Nephron (organoid): Measurements from ENCODE around the gene SLC4A7.
A peak's percentile ranks its signal among the peaks of the same experiment; 100 is the strongest.
"Not testable (repeated sequence)": the region's sequence is repeated elsewhere in the genome, so short reads cannot be mapped to it uniquely, and the experiment has no call there.

Experiments
- H3K27ac Mint-ChIP-seq, 3 experiments: 2 replicates each; pipeline ENCODE4 v1.8.0; 2020; ENCODE audit warnings: mixed read lengths in 3 of 3, mild to moderate bottlenecking in 2 of 3, moderate library complexity in 1 of 3
- H3K27me3 Mint-ChIP-seq: 2 replicates; pipeline ENCODE4 v1.8.0; 2021; ENCODE audit warnings: low read depth, mild to moderate bottlenecking, moderate library complexity, mixed read lengths
- H3K36me3 Mint-ChIP-seq: 2 replicates; pipeline ENCODE4 v1.8.0; 2020; ENCODE audit warnings: low read depth, mixed read lengths
- H3K4me1 Mint-ChIP-seq: 2 replicates; pipeline ENCODE4 v1.8.0; 2020; ENCODE audit warnings: mixed read lengths
- H3K4me3 Mint-ChIP-seq, 3 experiments: 2 replicates each; pipeline ENCODE4 v1.8.0; 2020; ENCODE audit warnings: mild to moderate bottlenecking in 3 of 3, mixed read lengths in 3 of 3, moderate library complexity in 2 of 3
- H3K9me3 Mint-ChIP-seq: 2 replicates; pipeline ENCODE4 v1.8.0; 2020; ENCODE audit warnings: mixed read lengths
- CTCF ChIP-seq, 3 experiments: fragments of 200-600 bp; sonication (generic); IDR thresholded peaks; one replicate each; pipeline ENCODE4 v1.5.0; 2021; ENCODE audit warnings: antibody characterized with exemption in 3 of 3; ENCODE audit not compliant: unreplicated experiment in 3 of 3

SLC4A7 gene

DNA sequence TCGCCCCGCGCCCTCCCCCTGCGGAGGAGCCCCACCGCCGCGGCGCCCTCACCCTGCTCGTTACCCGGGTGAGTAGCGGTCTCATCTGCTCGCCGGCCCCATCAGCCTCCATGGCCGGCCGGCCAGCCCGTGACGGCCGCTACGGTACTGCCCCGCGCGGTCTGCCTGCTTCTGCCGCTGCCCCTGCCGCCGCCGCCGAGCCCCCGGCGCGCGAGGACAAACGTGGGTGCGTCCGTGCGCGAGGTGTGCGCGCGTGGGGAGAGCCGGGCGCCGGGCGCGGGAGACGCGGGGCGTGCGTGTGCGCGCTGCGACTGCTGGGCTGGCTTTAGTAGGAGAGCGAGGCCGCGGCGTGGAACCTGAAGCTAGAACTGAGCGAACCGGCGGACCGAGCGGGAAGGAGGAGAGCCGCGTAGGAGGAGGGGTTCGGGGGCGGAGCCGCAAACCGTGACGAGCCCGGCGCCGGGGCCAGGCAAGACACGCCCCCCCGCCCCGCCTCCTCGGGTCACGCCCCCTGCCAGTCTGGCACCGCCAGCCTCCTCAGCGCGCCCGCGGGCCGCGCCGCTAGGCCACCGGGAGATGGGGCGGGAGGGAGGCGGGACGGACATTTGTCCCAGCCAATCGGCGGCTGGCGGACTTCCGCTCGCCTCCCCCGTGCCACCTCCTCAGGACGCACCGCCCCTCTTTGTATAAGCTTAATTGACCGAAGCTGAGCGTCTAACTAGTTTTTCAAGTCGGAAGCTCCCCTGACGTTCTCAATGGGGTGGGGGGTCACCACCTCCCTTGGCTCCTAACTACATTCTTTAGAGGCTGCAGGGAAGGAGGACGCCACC lies at the start of gene SLC4A7:
SLC4A7 (minus strand) TSS at position 370 of the 830 bp plus-strand sequence; CDS start at position 112, 258 bp downstream.
- Mint-ChIP-seq H3K36me3 (peaks cover 5% of the 10 kb centered on the region), H3K9me3 (no peaks in the 10 kb centered on the region), H3K27ac (peak within 1 kb of the TSS; percentile 90 to 97 (median 96)), H3K4me1 (peaks cover 31% of the 10 kb centered on the region), H3K4me3 (peak within 1 kb of the TSS; percentile 98 to 99 (median 98)), H3K27me3 (no peaks in the 10 kb centered on the region)
- TF ChIP-seq CTCF (IDR thresholded peaks at IDR 0.05; ENCODE audit: unreplicated experiment in 3 of 3), result no peak

DNA sequence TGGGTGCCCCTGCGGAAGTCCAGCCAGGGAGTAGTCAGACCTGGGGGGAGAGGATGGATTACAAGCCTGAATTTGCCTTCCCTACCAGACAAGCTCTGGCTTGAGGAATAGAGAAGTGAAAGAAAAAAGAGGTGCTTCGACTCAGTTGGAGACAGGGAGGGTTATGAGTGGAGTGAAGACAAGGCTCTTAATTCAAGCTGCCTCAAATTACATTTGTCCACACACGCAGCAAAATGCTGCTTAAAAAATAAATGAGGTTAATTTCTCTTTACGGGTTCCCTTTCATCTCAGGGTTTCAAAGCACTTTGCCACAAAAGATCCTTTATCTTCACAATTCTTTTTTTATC lies 49.0 kb upstream of the SLC4A7 start:
- Mint-ChIP-seq H3K4me3 (no peak overlapping the region), H3K36me3 (no peaks in the 10 kb centered on the region), H3K9me3 (no peaks in the 10 kb centered on the region), H3K27me3 (no peaks in the 10 kb centered on the region), H3K4me1 (peaks cover 13% of the 10 kb centered on the region), H3K27ac (peak overlapping the region in 1 of 3 experiments; percentile 77)
- no peak for TF ChIP-seq CTCF (IDR thresholded peaks at IDR 0.05; ENCODE audit: unreplicated experiment in 3 of 3)

- peak overlapping the region in 1 of 3 experiments; percentile 77 for H3K27ac Mint-ChIP-seq
- no peaks in the 10 kb centered on the region for H3K9me3 Mint-ChIP-seq
- H3K4me3 Mint-ChIP-seq, result no peak overlapping the region
- H3K27me3 Mint-ChIP-seq, result no peaks in the 10 kb centered on the region
- no peaks in the 10 kb centered on the region for H3K36me3 Mint-ChIP-seq
- TF ChIP-seq CTCF (IDR thresholded peaks at IDR 0.05; ENCODE audit: unreplicated experiment in 3 of 3), result no peak
- H3K4me1 Mint-ChIP-seq, result peaks cover 13% of the 10 kb centered on the region
Measured at GRCh38 chr3:27532426-27533260, 48.5 kb upstream of the SLC4A7 start.

DNA sequence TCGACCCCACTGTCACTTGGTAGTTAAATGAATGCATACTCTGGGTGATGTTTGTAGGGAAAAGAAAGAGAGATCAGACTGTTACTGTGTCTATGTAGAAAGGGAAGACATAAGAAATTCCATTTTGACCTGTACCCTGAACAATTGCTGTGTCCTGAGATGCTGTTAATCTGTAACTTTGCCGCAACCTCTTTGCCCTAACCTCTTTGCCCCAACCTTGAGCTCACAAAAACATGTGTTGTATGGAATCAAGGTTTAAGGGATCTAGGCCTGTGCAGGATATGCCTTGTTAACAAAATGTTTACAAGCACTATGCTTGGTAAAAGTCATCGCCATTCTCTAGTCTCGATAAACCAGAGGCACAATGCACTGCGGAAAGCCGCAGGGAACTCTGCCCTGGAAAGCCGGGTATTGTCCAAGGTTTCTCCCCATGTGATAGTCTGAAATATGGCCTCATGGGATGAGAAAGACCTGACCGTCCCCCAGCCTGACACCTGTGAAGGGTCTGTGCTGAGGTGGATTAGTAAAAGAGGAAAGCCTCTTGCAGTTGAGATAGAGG lies 47.1 kb upstream of the SLC4A7 start:
- not testable (repeated sequence) for H3K9me3 Mint-ChIP-seq, H3K4me3 Mint-ChIP-seq, H3K27me3 Mint-ChIP-seq, H3K36me3 Mint-ChIP-seq, H3K27ac Mint-ChIP-seq
- peaks cover 13% of the 10 kb centered on the region for H3K4me1 Mint-ChIP-seq

DNA sequence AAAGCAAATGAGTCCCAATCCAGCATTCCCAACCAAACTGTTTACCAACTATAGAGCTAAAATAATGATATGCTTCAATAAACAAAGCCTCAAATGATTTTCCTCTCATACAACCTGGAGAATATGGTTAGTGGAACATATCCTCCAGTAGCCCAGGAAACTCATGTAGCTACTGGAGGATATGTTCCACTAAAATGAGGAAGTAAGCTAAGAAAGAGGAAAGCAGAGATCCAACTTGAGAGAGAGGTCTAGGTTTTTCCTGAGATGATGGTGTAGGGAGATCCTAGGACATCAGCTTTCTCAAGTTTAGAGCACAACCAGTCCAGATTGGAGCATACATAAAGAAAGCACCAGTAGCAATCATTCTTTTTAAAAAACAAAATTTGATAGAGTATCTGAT lies 44.6 kb upstream of the SLC4A7 start:
- Mint-ChIP-seq H3K27ac (no peak overlapping the region), H3K36me3 (no peaks in the 10 kb centered on the region), H3K27me3 (no peaks in the 10 kb centered on the region), H3K4me3 (no peak overlapping the region), H3K9me3 (no peaks in the 10 kb centered on the region), H3K4me1 (peaks cover 15% of the 10 kb centered on the region)
- no peak for TF ChIP-seq CTCF (IDR thresholded peaks at IDR 0.05; ENCODE audit: unreplicated experiment in 3 of 3)

- no peaks in the 10 kb centered on the region for H3K27me3 Mint-ChIP-seq
- H3K27ac Mint-ChIP-seq, result no peak overlapping the region
- H3K9me3 Mint-ChIP-seq, result no peaks in the 10 kb centered on the region
Measured at GRCh38 chr3:27526614-27527315, 42.6 kb upstream of the SLC4A7 start.

More at GRCh38 chr3:27526614-27527315, 42.6 kb upstream of the SLC4A7 start:
- Mint-ChIP-seq H3K36me3 (no peaks in the 10 kb centered on the region), H3K4me1 (peaks cover 13% of the 10 kb centered on the region), H3K4me3 (no peak overlapping the region)
- no peak for TF ChIP-seq CTCF (IDR thresholded peaks at IDR 0.05; ENCODE audit: unreplicated experiment in 3 of 3)
